HAP-1 (cell line): ENCODE results near the gene DSC3.
"Not testable (repeated sequence)": the region's sequence is repeated elsewhere in the genome, so short reads cannot be mapped to it uniquely, and the experiment has no call there.

Source experiments
- DNase-seq, 2 experiments: peaks; one replicate each; pipeline ENCODE4 v3.0.0-alpha.2; 2016 to 2020; ENCODE audit warnings: low spot score in 2 of 2
- H3K27me3 ChIP-seq: fragments of 250-450 bp; sonication (Bioruptor Pico); 2 replicates; pipeline ENCODE4 v1.5.1; 2020; ENCODE audit warnings: low read depth, mild to moderate bottlenecking, moderate library complexity
- H3K36me3 ChIP-seq: fragments of 250-450 bp; sonication (Bioruptor Pico); replicated peaks from 2 replicates; pipeline ENCODE4 v1.5.1; 2020; ENCODE audit warnings: mild to moderate bottlenecking
- H3K4me1 ChIP-seq: fragments of 250-450 bp; sonication (Bioruptor Pico); 2 replicates; pipeline ENCODE4 v1.5.1; 2020; ENCODE audit warnings: mild to moderate bottlenecking
- H3K4me3 ChIP-seq: fragments of 250-450 bp; sonication (Bioruptor Pico); 2 replicates; pipeline ENCODE4 v1.5.1; 2020; ENCODE audit warnings: mild to moderate bottlenecking, moderate library complexity
- H3K9me3 ChIP-seq: fragments of 250-450 bp; sonication (Bioruptor Pico); 2 replicates; pipeline ENCODE4 v1.5.1; 2020; ENCODE audit warnings: mild to moderate bottlenecking, moderate library complexity
- in situ Hi-C: fragments of 300-500 bp; cut with MboI; formaldehyde crosslinking; loops from 3 replicates; pipeline ENCODE4 v1.14.3; 2020; ENCODE audit warnings: low sequenced_read_pairs, inconsistent platforms, mixed read lengths

The DSC3 gene

GRCh38 chr18:31030574-31031278 lies 11.8 kb downstream of the DSC3 start:
- H3K27me3 ChIP-seq = no peaks in the 10 kb centered on the region
- H3K4me1 ChIP-seq = peaks cover 5% of the 10 kb centered on the region; the same call in 1 of the 2 replicates
- DNase-seq = no peak
- in situ Hi-C loops = no loop called here
- no peaks in the 10 kb centered on the region for H3K36me3 ChIP-seq
- no peaks in the 10 kb centered on the region for H3K9me3 ChIP-seq
- H3K4me3 ChIP-seq = no peak overlapping the region

GRCh38 chr18:31015715-31016434 lies 26.7 kb downstream of the DSC3 start:
- Histone ChIP-seq H3K4me1 (no peaks in the 10 kb centered on the region), H3K9me3 (no peaks in the 10 kb centered on the region), H3K36me3 (no peaks in the 10 kb centered on the region), H3K4me3 (no peak overlapping the region), H3K27me3 (no peaks in the 10 kb centered on the region)
- no peak for DNase-seq
- in situ Hi-C loops = no loop called here

GRCh38 chr18:31011455-31011854 lies 31.1 kb downstream of the DSC3 start:
- H3K4me3 ChIP-seq, H3K9me3 ChIP-seq, DNase-seq, in situ Hi-C loops, H3K4me1 ChIP-seq, H3K27me3 ChIP-seq, H3K36me3 ChIP-seq: not testable (repeated sequence)

- no peaks in the 10 kb centered on the region for H3K36me3 ChIP-seq
- in situ Hi-C loops = no loop called here
- no peaks in the 10 kb centered on the region for H3K9me3 ChIP-seq
- no peak for DNase-seq
- H3K27me3 ChIP-seq = no peaks in the 10 kb centered on the region
- no peaks in the 10 kb centered on the region for H3K4me1 ChIP-seq
- H3K4me3 ChIP-seq = no peak overlapping the region
Observed at GRCh38 chr18:31010601-31011000, 31.9 kb downstream of the DSC3 start.

DNA sequence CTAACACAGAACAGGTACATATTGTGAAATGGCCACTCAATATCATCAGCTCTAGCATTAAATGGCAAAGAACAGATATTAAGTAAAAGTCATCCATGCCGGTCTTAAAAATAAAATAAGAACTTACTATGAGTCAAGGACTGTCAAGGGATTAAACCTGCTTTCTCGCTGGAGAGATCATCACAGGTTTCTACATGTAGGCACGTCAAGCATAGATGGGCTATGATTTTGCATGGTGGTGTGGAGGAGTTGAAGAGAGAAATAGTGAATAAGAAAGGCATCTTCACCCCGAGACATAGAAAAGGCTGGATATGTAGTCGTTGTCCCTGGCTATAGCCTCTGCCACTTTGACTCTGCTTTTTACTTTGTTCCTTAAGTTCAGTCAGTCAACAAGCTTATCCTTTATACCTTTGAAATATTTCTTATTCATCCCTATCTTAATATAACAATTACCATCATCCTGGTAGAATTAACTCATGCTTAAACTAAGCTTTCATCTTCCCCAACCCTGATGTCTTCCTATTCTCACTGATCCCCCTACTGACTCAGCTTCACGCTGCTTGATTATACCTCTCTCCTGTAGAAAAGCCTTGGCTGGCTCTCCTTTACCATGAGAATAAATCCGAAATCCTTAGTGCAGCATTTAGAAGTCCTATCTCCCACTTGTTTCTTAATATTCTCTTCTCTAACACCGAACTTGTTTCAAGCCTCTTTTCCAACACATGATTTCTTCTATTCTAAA lies 42.5 kb downstream of the DSC3 start:
- no peaks in the 10 kb centered on the region for H3K9me3 ChIP-seq
- DNase-seq = no peak
- H3K4me1 ChIP-seq = no peaks in the 10 kb centered on the region
- no peak overlapping the region for H3K4me3 ChIP-seq
- in situ Hi-C loops = loop anchor here (25.0 kb wide), 1 partner anchor 562 kb away; no protein-coding TSS in a partner anchor
- H3K36me3 ChIP-seq = no peaks in the 10 kb centered on the region
- no peaks in the 10 kb centered on the region for H3K27me3 ChIP-seq

DNA sequence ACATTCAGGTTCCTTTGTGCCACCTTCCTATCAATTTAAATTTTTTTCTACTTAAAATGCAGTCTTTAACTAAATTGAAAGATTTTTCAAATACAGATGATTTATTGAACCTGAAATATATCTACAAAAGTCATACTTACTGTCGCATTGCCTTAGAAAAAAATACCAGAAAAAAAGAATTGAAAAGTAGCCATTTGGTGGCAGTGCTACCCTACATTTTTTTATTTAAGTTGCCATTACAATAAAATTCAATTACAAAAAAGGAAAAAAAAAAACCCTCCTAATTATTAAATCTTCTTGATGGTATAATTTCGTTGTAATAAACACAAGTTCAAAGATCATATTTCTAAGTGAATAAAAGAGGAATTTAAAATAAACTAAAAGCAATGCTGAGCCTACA lies 43.4 kb downstream of the DSC3 start:
- Histone ChIP-seq H3K36me3 (no peaks in the 10 kb centered on the region), H3K9me3 (no peaks in the 10 kb centered on the region), H3K4me3 (no peak overlapping the region), H3K4me1 (no peaks in the 10 kb centered on the region), H3K27me3 (no peaks in the 10 kb centered on the region)
- DNase-seq = no peak
- in situ Hi-C loops = loop anchor here (25.0 kb wide), 1 partner anchor 563 kb away; no protein-coding TSS in a partner anchor

DNA sequence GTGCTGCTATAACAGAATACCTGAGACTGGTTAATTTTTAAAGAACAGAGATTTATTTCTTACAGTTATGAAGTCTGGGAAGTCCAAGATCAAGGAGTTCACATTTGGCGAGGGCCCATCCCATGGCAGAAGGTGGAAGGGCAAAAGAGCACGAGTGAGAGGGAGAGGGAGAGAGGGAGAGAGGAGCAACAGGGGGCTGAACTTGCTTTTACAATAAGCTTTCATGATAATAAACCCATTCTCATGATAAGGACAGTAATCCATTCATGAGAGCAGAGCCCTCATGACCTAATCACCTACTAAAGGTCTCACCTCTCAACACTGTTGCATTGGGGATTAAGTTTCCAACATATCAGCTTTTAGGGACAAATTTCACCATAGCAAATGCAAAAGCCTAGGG lies 45.3 kb downstream of the DSC3 start:
- no peak for DNase-seq
- Histone ChIP-seq H3K36me3 (no peaks in the 10 kb centered on the region), H3K27me3 (no peaks in the 10 kb centered on the region), H3K9me3 (no peaks in the 10 kb centered on the region), H3K4me3 (no peak overlapping the region), H3K4me1 (no peaks in the 10 kb centered on the region)
- in situ Hi-C loops = loop anchor here (25.0 kb wide), 1 partner anchor 565 kb away; no protein-coding TSS in a partner anchor

DNA sequence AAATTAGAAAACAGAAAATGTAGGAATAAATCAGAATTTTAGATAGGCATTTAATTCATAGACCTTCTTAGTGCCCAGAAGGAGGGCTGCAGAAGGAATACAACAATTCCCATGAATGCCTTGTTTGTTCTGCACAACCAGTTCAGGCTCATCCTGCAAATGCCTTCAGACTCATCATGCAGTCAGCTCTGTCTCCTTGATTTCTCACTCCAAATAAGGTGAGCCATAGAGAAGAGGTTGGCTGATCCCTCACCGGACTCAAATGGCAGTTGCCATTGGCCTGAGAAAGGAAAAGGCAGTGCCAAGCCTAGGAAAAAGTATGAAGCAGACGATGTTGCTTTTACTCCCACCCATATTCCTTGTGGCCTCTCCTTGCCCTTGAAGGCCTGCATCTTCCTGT lies 50.3 kb downstream of the DSC3 start:
- DNase-seq = no peak
- H3K9me3 ChIP-seq = no peaks in the 10 kb centered on the region
- in situ Hi-C loops = loop anchor here (25.0 kb wide), 1 partner anchor 570 kb away; no protein-coding TSS in a partner anchor
- H3K4me1 ChIP-seq = no peaks in the 10 kb centered on the region
- no peaks in the 10 kb centered on the region for H3K27me3 ChIP-seq
- no peak overlapping the region for H3K4me3 ChIP-seq
- H3K36me3 ChIP-seq = no peaks in the 10 kb centered on the region

DNA sequence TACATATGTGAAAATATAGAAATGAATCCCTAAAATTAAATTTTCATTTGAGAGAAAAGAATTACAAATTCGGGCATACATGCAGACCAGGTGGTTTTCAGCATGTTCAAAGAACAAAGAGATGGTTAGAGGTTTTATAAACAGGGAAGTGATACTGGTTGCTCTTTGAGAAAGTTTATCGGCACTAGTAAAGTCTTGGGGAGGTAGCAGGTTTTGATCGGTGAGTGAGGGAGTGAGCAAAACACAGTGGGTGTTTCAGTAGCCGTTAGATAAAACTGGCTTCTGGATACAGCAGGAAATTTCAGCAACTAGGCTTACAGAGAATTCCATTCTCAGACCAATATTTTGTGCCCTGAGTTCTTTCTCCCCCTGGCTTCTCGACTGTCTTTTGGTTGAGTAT lies 51.1 kb downstream of the DSC3 start:
- in situ Hi-C loops = loop anchor here (25.0 kb wide), 1 partner anchor 571 kb away; no protein-coding TSS in a partner anchor

DNA sequence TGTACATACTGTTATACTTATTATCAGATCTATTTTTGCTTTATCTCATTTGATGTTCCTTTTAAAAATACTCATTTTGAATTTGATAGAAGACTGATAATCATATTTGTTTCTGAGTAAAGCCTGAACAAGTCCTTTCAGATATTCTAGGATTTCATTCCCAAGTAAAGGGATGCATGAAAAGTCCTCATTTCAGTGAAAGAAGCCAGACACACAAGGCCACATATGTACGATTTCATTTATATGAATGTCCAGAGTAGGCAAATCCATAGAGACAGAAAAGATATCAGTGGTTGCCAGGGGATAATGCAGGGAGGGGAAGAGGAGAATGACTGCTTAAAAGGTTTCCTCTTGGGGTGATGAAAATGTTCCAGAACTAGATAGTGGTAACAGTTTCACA lies 53.4 kb downstream of the DSC3 start:
- no peaks in the 10 kb centered on the region for H3K9me3 ChIP-seq
- no peak overlapping the region for H3K4me3 ChIP-seq
- no peaks in the 10 kb centered on the region for H3K27me3 ChIP-seq
- in situ Hi-C loops = loop anchor here (25.0 kb wide), 1 partner anchor 573 kb away; no protein-coding TSS in a partner anchor
- no peak for DNase-seq
- H3K36me3 ChIP-seq = no peaks in the 10 kb centered on the region
- no peaks in the 10 kb centered on the region for H3K4me1 ChIP-seq

More for the DNA sequence above, 51.1 kb downstream of the DSC3 start:
- Histone ChIP-seq H3K36me3 (no peaks in the 10 kb centered on the region), H3K4me3 (no peak overlapping the region), H3K9me3 (no peaks in the 10 kb centered on the region), H3K27me3 (no peaks in the 10 kb centered on the region), H3K4me1 (no peaks in the 10 kb centered on the region)
- no peak for DNase-seq

DNA sequence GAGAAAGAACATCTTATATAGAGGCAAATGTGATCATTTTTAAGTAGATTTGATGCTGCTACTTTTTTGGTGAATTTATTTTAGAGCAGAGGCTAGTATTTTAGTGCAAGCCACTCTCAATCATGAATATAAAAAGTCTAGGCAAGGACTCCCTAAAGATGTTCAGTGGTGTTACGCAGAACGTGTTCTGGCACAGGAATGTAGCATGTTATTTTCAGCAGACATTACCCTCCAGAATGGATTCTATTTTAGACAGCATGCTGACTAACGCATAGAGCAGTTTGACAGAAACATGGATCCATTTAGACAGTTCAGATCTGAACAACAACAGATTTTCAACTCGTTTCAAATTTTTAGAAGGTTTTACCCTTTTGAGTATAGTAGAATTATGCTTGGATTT lies 54.1 kb downstream of the DSC3 start:
- DNase-seq = no peak
- Histone ChIP-seq H3K4me1 (no peaks in the 10 kb centered on the region), H3K27me3 (no peaks in the 10 kb centered on the region), H3K9me3 (no peaks in the 10 kb centered on the region), H3K4me3 (no peak overlapping the region), H3K36me3 (no peaks in the 10 kb centered on the region)
- in situ Hi-C loops = loop anchor here (25.0 kb wide), 1 partner anchor 574 kb away; no protein-coding TSS in a partner anchor

GRCh38 chr18:30987467-30988241 lies 54.9 kb downstream of the DSC3 start:
- Histone ChIP-seq H3K4me3 (no peak overlapping the region), H3K9me3 (no peaks in the 10 kb centered on the region), H3K4me1 (no peaks in the 10 kb centered on the region), H3K27me3 (no peaks in the 10 kb centered on the region), H3K36me3 (no peaks in the 10 kb centered on the region)
- no peak for DNase-seq
- in situ Hi-C loops = loop anchor here (25.0 kb wide), 1 partner anchor 575 kb away; no protein-coding TSS in a partner anchor

DNA sequence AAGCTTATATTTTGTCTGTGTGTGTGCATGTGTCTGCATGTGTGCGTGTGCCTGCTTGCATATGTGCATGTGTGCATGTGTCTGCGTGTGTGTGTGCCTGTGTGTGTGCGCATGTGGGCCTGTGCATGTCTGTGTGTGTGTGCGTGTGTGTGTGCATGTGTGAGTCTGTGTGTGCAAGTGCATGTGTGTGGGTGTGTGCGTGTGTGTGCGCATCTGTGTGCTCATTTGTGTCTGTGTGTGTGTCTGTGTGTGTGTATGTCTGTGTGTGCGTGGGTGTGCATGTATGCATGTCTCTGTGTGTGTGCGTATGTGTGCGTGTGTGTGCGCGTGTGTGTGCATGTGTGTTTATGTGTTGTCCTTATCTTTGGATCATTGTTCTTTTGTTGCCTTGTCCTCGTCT lies 56.8 kb downstream of the DSC3 start:
- no peaks in the 10 kb centered on the region for H3K27me3 ChIP-seq
- H3K9me3 ChIP-seq = no peaks in the 10 kb centered on the region
- no peak for DNase-seq
- no peaks in the 10 kb centered on the region for H3K4me1 ChIP-seq
- no peak overlapping the region for H3K4me3 ChIP-seq
- no peaks in the 10 kb centered on the region for H3K36me3 ChIP-seq
- in situ Hi-C loops = loop anchor here (25.0 kb wide), 1 partner anchor 577 kb away; no protein-coding TSS in a partner anchor
